Liver (tissue), 9 donors: ENCODE data around the gene HORMAD2. TPM values are rescaled to one million over a fixed set of nuclear protein-coding genes. Genes with fewer than 3 reads are reported as not detected.
A peak's percentile ranks its signal among the peaks of the same experiment; 100 is the strongest.

Experiments
- DNase-seq: peaks from one replicate; pipeline ENCODE4 v3.0.0-alpha.2; 2017; ENCODE audit warnings: low spot score
- H3K27ac ChIP-seq, 2 donors: one replicate each; pipeline ENCODE4 v1.7.0; 2013; ENCODE audit warnings: inconsistent platforms in 2 of 2, low read length in 2 of 2, control low read depth in 1 of 2, low read depth in 1 of 2, mild to moderate bottlenecking in 1 of 2
- H3K27me3 ChIP-seq, 4 donors: one replicate each; pipeline versions ENCODE4 v1.6.1 to v1.7.0; 2013; ENCODE audit warnings: low read length in 3 of 4, inconsistent platforms in 1 of 4, mild to moderate bottlenecking in 1 of 4, moderate library complexity in 1 of 4; ENCODE audit not compliant: control insufficient read depth in 4 of 4, insufficient read depth in 4 of 4
- H3K36me3 ChIP-seq, 4 donors: one replicate each; pipeline versions ENCODE4 v1.6.1 to v1.7.0; 2013; ENCODE audit warnings: low read length in 3 of 4, mild to moderate bottlenecking in 3 of 4, low read depth in 1 of 4, moderate library complexity in 1 of 4; ENCODE audit not compliant: control insufficient read depth in 4 of 4, insufficient read depth in 3 of 4
- H3K4me1 ChIP-seq, 4 donors: one replicate each; pipeline versions ENCODE4 v1.6.1 to v1.7.0; 2013; ENCODE audit warnings: low read length in 3 of 4, mild to moderate bottlenecking in 3 of 4, moderate library complexity in 1 of 4; ENCODE audit not compliant: control insufficient read depth in 4 of 4, insufficient read depth in 4 of 4
- H3K4me3 ChIP-seq, 3 donors: one replicate each; pipeline versions ENCODE4 v1.6.1 to v1.7.0; 2013; ENCODE audit warnings: low read length in 3 of 3, control low read depth in 1 of 3, low read depth in 1 of 3, mild to moderate bottlenecking in 1 of 3
- H3K9ac ChIP-seq, 2 donors: one replicate each; pipeline ENCODE4 v1.7.0; 2013; ENCODE audit warnings: low read length in 2 of 2, mild to moderate bottlenecking in 2 of 2, moderate library complexity in 2 of 2, control low read depth in 1 of 2, low read depth in 1 of 2
- H3K9me3 ChIP-seq, 4 donors: one replicate each; pipeline versions ENCODE4 v1.6.1 to v1.7.0; 2013; ENCODE audit warnings: low read length in 3 of 4; ENCODE audit not compliant: control insufficient read depth in 4 of 4
- EGR1 ChIP-seq, 2 donors: IDR thresholded peaks; 2 replicates each; pipeline ENCODE4 v1.6.1; 2016 to 2018; ENCODE audit warnings: antibody characterized with exemption in 2 of 2, low read depth in 2 of 2
- FOXA1 ChIP-seq: IDR thresholded peaks from 2 replicates; pipeline ENCODE4 v1.6.1; 2016; ENCODE audit warnings: antibody characterized with exemption
- FOXA2 ChIP-seq: IDR thresholded peaks from 2 replicates; pipeline ENCODE4 v1.6.1; 2016; ENCODE audit warnings: antibody characterized with exemption
- GABPA ChIP-seq, 2 donors: IDR thresholded peaks in 1 of 2; conservative IDR thresholded peaks in 1 of 2; 2 replicates each; pipeline ENCODE4 v1.6.1; 2016; ENCODE audit warnings: antibody characterized with exemption in 2 of 2, mild to moderate bottlenecking in 1 of 2, moderate library complexity in 1 of 2
- HNF4A ChIP-seq, 2 donors: conservative IDR thresholded peaks; 2 replicates each; pipeline ENCODE4 v1.6.1; 2016; ENCODE audit warnings: antibody characterized with exemption in 2 of 2, mild to moderate bottlenecking in 2 of 2
- HNF4G ChIP-seq: IDR thresholded peaks from 2 replicates; pipeline ENCODE4 v1.6.1; 2016; ENCODE audit warnings: antibody characterized with exemption
- NR2F2 ChIP-seq: IDR thresholded peaks from 2 replicates; pipeline ENCODE4 v1.6.1; 2016; ENCODE audit warnings: antibody characterized with exemption
- RAD21 ChIP-seq, 2 donors: IDR thresholded peaks; 2 replicates each; pipeline ENCODE4 v1.6.1; 2016; ENCODE audit warnings: antibody characterized with exemption in 2 of 2, mild to moderate bottlenecking in 2 of 2
- TAF1 ChIP-seq: conservative IDR thresholded peaks from 2 replicates; pipeline ENCODE4 v1.6.1; 2016; ENCODE audit warnings: antibody characterized with exemption, mild to moderate bottlenecking
- YY1 ChIP-seq: IDR thresholded peaks from 2 replicates; pipeline ENCODE4 v1.6.1; 2016; ENCODE audit warnings: antibody characterized with exemption, mild to moderate bottlenecking
- WGBS: extraction: QIAGEN DNeasy Blood & Tissue Kit; methylation state at CpG from one replicate; pipeline ENCODE4 v1.1.7; 2013; 5-methylcytosine and 5-hydroxymethylcytosine counted together
- polyA plus RNA-seq, 2 donors: library from polyadenylated mRNA; stranded (reverse) in 1 of 2; unstranded in 1 of 2; fragments of 200-250 nt in 1 of 2; fragments of >200 nt in 1 of 2; fragmentation: Nextera tagmentation in 1 of 2; extraction: Ambion mirVana in 1 of 2; gene quantifications; one replicate each; pipeline versions ENCODE4 v1.2.1 to v1.2.3, GENCODE V29; 2013 to 2015
- total RNA-seq, 2 donors: library from RNA; depleted of rRNA; stranded (reverse); fragments of >200 nt; gene quantifications; one replicate each; pipeline ENCODE4 v1.2.3, GENCODE V29; 2014
- TF ChIP-seq, protein P1 (sequence below): IDR thresholded peaks from 2 replicates; pipeline ENCODE4 v1.6.1; 2016; ENCODE audit warnings: antibody characterized with exemption
- TF ChIP-seq, protein P2 (sequence below): IDR thresholded peaks from 2 replicates; pipeline ENCODE4 v1.6.1; 2016; ENCODE audit warnings: antibody characterized with exemption, mild to moderate bottlenecking
- TF ChIP-seq, protein P3 (sequence below): IDR thresholded peaks from 2 replicates; pipeline ENCODE4 v1.6.1; 2016; ENCODE audit warnings: antibody characterized with exemption
- TF ChIP-seq, protein P4 (sequence below): IDR thresholded peaks from 2 replicates; pipeline ENCODE4 v1.6.1; 2016; ENCODE audit warnings: antibody characterized with exemption
- donor health status: healthy.
- donor health status: healthy.
- donor health status: healthy.
- donor health status: healthy.
- donor health status: healthy.

The HORMAD2 gene
- total and polyA plus RNA-seq, 4 donors: 0.44 to 2.8 (median 0.47) TPM; not detected in 1

DNA sequence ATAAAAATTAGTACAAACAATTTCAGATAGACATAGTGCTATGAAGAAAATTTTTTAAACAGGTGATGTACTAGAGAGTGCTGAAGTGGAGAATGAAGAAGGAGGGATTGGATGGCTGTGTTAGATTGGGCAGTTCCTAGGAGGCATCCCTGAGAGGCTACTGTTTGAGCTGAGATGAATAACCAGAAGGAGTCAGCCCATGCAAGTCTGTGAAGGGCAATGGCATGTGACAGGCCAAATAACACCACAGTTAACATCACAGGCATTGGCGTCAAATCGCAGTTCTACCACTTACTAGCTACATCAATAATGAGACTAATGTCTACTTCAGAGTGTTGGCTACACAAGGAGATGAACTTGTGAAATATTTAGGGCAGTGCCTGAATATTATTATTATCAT, 35.4 kb downstream of the HORMAD2 start:
- 94% methylated on average over 2 of the region's 2 CpGs for WGBS
- no peak for DNase-seq
- no peaks in the 10 kb centered on the region for H3K27me3 ChIP-seq
- no peak overlapping the region for H3K4me3 ChIP-seq
- no peaks in the 10 kb centered on the region for H3K9me3 ChIP-seq
- H3K27ac ChIP-seq: no peak overlapping the region
- H3K9ac ChIP-seq: no peak overlapping the region
- TF ChIP-seq HNF4A (conservative IDR thresholded peaks at IDR 0.05) (no peak), HNF4G (no peak), TAF1 (no peak), YY1 (no peak), FOXA2 (no peak), GABPA (IDR thresholded peaks at IDR 0.05 in 1 of 2, conservative IDR thresholded peaks at IDR 0.05 in 1 of 2) (no peak), RAD21 (IDR thresholded peaks at IDR 0.05) (no peak), FOXA1 (no peak), EGR1 (IDR thresholded peaks at IDR 0.05; ENCODE audit: low read depth in 2 of 2) (no peak)
- TF ChIP-seq, protein P1, sequence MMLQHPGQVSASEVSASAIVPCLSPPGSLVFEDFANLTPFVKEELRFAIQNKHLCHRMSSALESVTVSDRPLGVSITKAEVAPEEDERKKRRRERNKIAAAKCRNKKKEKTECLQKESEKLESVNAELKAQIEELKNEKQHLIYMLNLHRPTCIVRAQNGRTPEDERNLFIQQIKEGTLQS: no peak
- TF ChIP-seq, protein P2, sequence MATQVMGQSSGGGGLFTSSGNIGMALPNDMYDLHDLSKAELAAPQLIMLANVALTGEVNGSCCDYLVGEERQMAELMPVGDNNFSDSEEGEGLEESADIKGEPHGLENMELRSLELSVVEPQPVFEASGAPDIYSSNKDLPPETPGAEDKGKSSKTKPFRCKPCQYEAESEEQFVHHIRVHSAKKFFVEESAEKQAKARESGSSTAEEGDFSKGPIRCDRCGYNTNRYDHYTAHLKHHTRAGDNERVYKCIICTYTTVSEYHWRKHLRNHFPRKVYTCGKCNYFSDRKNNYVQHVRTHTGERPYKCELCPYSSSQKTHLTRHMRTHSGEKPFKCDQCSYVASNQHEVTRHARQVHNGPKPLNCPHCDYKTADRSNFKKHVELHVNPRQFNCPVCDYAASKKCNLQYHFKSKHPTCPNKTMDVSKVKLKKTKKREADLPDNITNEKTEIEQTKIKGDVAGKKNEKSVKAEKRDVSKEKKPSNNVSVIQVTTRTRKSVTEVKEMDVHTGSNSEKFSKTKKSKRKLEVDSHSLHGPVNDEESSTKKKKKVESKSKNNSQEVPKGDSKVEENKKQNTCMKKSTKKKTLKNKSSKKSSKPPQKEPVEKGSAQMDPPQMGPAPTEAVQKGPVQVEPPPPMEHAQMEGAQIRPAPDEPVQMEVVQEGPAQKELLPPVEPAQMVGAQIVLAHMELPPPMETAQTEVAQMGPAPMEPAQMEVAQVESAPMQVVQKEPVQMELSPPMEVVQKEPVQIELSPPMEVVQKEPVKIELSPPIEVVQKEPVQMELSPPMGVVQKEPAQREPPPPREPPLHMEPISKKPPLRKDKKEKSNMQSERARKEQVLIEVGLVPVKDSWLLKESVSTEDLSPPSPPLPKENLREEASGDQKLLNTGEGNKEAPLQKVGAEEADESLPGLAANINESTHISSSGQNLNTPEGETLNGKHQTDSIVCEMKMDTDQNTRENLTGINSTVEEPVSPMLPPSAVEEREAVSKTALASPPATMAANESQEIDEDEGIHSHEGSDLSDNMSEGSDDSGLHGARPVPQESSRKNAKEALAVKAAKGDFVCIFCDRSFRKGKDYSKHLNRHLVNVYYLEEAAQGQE: no peak
- TF ChIP-seq, protein P3, sequence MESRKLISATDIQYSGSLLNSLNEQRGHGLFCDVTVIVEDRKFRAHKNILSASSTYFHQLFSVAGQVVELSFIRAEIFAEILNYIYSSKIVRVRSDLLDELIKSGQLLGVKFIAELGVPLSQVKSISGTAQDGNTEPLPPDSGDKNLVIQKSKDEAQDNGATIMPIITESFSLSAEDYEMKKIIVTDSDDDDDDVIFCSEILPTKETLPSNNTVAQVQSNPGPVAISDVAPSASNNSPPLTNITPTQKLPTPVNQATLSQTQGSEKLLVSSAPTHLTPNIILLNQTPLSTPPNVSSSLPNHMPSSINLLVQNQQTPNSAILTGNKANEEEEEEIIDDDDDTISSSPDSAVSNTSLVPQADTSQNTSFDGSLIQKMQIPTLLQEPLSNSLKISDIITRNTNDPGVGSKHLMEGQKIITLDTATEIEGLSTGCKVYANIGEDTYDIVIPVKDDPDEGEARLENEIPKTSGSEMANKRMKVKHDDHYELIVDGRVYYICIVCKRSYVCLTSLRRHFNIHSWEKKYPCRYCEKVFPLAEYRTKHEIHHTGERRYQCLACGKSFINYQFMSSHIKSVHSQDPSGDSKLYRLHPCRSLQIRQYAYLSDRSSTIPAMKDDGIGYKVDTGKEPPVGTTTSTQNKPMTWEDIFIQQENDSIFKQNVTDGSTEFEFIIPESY: no peak
- no peaks in the 10 kb centered on the region for H3K36me3 ChIP-seq
- H3K4me1 ChIP-seq: no peaks in the 10 kb centered on the region

DNA sequence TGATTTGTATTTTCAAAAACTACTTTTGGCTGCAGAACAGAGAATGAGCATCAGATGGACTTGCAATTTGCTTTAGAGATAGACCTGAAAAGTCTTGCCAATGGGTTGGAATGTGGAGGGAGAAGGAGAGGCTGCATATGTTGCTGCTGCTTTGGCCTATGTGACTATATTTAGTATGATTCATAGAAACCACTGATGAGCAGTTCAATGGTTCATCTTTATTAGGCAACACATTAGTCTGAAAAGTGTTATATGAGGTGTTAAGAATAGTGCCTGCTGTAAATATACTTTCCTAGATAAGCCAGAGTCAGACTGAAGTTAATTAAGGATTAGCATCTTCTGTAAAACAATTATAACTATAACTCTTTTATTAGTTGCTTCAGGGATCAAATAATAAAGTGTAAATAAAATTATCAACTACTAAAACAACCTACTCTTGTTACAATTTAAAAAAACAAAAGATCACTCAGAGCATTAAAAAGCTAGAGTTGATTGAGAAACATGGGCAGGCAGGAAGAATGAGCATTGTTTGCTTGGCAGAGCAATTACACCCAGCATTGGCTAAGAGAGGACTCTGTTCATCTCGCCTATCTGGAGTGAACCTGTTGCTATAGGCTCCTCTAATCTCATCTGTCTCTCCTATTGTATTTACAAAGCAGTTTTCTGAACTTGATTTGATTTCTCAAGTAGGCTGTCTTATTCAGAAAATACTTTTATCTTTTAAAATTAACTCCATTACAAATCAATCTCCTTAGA, 36.3 kb downstream of the HORMAD2 start:
- DNase-seq: no peak
- 44% methylated on average over 1 of the region's 1 CpG for WGBS
- TF ChIP-seq, protein P2: no peak
- TF ChIP-seq NR2F2 (no peak), HNF4A (conservative IDR thresholded peaks at IDR 0.05) (peak in 1 of 2 donors; percentile 26)
- TF ChIP-seq, protein P4, sequence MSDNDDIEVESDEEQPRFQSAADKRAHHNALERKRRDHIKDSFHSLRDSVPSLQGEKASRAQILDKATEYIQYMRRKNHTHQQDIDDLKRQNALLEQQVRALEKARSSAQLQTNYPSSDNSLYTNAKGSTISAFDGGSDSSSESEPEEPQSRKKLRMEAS: no peak

More for the DNA sequence above, 36.3 kb downstream of the HORMAD2 start:
- no peak overlapping the region for H3K4me3 ChIP-seq
- H3K27ac ChIP-seq: no peak overlapping the region
- H3K9me3 ChIP-seq: no peaks in the 10 kb centered on the region
- no peak overlapping the region for H3K9ac ChIP-seq
- no peaks in the 10 kb centered on the region for H3K27me3 ChIP-seq
- no peaks in the 10 kb centered on the region for H3K4me1 ChIP-seq
- no peaks in the 10 kb centered on the region for H3K36me3 ChIP-seq
